Posterior vena cava (tissue), 2 donors: Measurements from ENCODE around the gene MGMT. TPM values are rescaled to one million over a fixed set of nuclear protein-coding genes. Genes with fewer than 3 reads are reported as not detected.

ENCODE experiments used
- DNase-seq: peaks from one replicate; pipeline ENCODE4 v3.0.0-alpha.2; 2020; ENCODE audit warnings: low spot score
- intact Hi-C, 2 donors: fragments of 100-400 bp; cut with DNase I; formaldehyde crosslinking; loops; one replicate each; pipeline versions ENCODE4 v1.14.1 to v1.14.2; 2022 to 2023
- total RNA-seq, 2 donors: library from RNA; stranded (reverse); fragmentation: NEBNext Ultra II Directional; extraction: Animal tissue kit (Norgen Biotek cat#: 25700); gene quantifications; one replicate each; pipeline ENCODE4 v1.2.1, GENCODE V29; 2021
- donor health status: DM: yes; HTN: yes; CAD: no.
- donor health status: DM: yes; HTN: yes; CAD: no.

Gene MGMT
- total RNA-seq, 2 donors from 2014 or later, result 8.2 to 17.6 TPM

- DNase-seq, result peak; percentile 71
- intact Hi-C loops, result no loop called here
Measured at GRCh38 chr10:129784291-129784690, 317.2 kb downstream of the MGMT start.

- intact Hi-C loops, result no loop called here
- DNase-seq, result peak; percentile 58
Measured at GRCh38 chr10:129784891-129785290, 317.9 kb downstream of the MGMT start.

- peak; percentile 75 for DNase-seq
- intact Hi-C loops, result no loop called here
Measured at GRCh38 chr10:129785536-129785981, 318.5 kb downstream of the MGMT start.

GRCh38 chr10:129786216-129786615 is 319.2 kb downstream of the MGMT start:
- DNase-seq, result peak; percentile 36
- intact Hi-C loops, result no loop called here

GRCh38 chr10:129787557-129787956 is 320.5 kb downstream of the MGMT start:
- no peak for DNase-seq
- intact Hi-C loops, result no loop called here

GRCh38 chr10:129788215-129788614 is 321.2 kb downstream of the MGMT start:
- intact Hi-C loops, result no loop called here
- peak; percentile 47 for DNase-seq

- peak; percentile 77 for DNase-seq
Measured at GRCh38 chr10:129790715-129791446, 323.8 kb downstream of the MGMT start.

GRCh38 chr10:129792141-129792540 is 325.1 kb downstream of the MGMT start:
- intact Hi-C loops, result no loop called here
- no peak for DNase-seq

More at GRCh38 chr10:129790715-129791446, 323.8 kb downstream of the MGMT start:
- intact Hi-C loops, result no loop called here

GRCh38 chr10:129792864-129793263 is 325.8 kb downstream of the MGMT start:
- intact Hi-C loops, result no loop called here

GRCh38 chr10:129793479-129793878 is 326.4 kb downstream of the MGMT start:
- intact Hi-C loops, result no loop called here
- no peak for DNase-seq

More at GRCh38 chr10:129792864-129793263, 325.8 kb downstream of the MGMT start:
- peak; percentile 18 for DNase-seq

GRCh38 chr10:129793996-129794395 is 327.0 kb downstream of the MGMT start:
- intact Hi-C loops, result no loop called here
- peak; percentile 61 for DNase-seq

GRCh38 chr10:129796710-129797420 is 329.8 kb downstream of the MGMT start:
- intact Hi-C loops, result no loop called here
- DNase-seq, result no peak

- intact Hi-C loops, result loop anchor here in 1 of 2 donors (10.0 kb wide), 1 partner anchor 145 kb away; no protein-coding TSS in a partner anchor
- no peak for DNase-seq
Measured at GRCh38 chr10:129799942-129800341, 332.9 kb downstream of the MGMT start.

- no peak for DNase-seq
- intact Hi-C loops, result loop anchor here in 1 of 2 donors (10.0 kb wide), 1 partner anchor 146 kb away; no protein-coding TSS in a partner anchor
Measured at GRCh38 chr10:129800796-129801340, 333.8 kb downstream of the MGMT start.

GRCh38 chr10:129807211-129807610 is 340.2 kb downstream of the MGMT start:
- intact Hi-C loops, result loop anchor here in 1 of 2 donors (10.0 kb wide), 1 partner anchor 152 kb away; no protein-coding TSS in a partner anchor
- DNase-seq, result no peak

GRCh38 chr10:129808092-129808983 is 341.3 kb downstream of the MGMT start:
- DNase-seq, result no peak
- intact Hi-C loops, result loop anchor here in 1 of 2 donors (10.0 kb wide), 1 partner anchor 154 kb away; no protein-coding TSS in a partner anchor

GRCh38 chr10:129809431-129809830 is 342.4 kb downstream of the MGMT start:
- intact Hi-C loops, result loop anchor here in 1 of 2 donors (10.0 kb wide), 1 partner anchor 155 kb away; no protein-coding TSS in a partner anchor
- DNase-seq, result no peak

GRCh38 chr10:129809841-129810240 is 342.8 kb downstream of the MGMT start:
- DNase-seq, result no peak
- intact Hi-C loops, result loop anchor here in 1 of 2 donors (10.0 kb wide), 1 partner anchor 155 kb away; no protein-coding TSS in a partner anchor

- DNase-seq, result no peak
- intact Hi-C loops, result no loop called here
Measured at GRCh38 chr10:129811208-129811607, 344.2 kb downstream of the MGMT start.
